ENCODE results near the gene TMEM91.

GRCh38 chr19:41414461-41414860 lies 38.1 kb downstream of the TMEM91 start:
- TF ChIP-seq CTCF (IDR thresholded peaks at IDR 0.05) (no peak), FOSL2 (IDR thresholded peaks at IDR 0.05; ENCODE audit: borderline replicate concordance, low read depth) (no peak), NFIC (IDR thresholded peaks at IDR 0.05; ENCODE audit: borderline replicate concordance) (no peak), SMC3 (IDR thresholded peaks at IDR 0.05; ENCODE audit: low read depth, low read length) (no peak), EP300 (IDR thresholded peaks at IDR 0.05; ENCODE audit: borderline replicate concordance in 1 of 2, low read depth in 1 of 2, low read length in 1 of 2) (no peak)

All from SK-N-SH (cell line).